Measurements from ENCODE around the gene TMEM208.
A peak's percentile ranks its signal among the peaks of the same experiment; 100 is the strongest.

Gene TMEM208

DNA sequence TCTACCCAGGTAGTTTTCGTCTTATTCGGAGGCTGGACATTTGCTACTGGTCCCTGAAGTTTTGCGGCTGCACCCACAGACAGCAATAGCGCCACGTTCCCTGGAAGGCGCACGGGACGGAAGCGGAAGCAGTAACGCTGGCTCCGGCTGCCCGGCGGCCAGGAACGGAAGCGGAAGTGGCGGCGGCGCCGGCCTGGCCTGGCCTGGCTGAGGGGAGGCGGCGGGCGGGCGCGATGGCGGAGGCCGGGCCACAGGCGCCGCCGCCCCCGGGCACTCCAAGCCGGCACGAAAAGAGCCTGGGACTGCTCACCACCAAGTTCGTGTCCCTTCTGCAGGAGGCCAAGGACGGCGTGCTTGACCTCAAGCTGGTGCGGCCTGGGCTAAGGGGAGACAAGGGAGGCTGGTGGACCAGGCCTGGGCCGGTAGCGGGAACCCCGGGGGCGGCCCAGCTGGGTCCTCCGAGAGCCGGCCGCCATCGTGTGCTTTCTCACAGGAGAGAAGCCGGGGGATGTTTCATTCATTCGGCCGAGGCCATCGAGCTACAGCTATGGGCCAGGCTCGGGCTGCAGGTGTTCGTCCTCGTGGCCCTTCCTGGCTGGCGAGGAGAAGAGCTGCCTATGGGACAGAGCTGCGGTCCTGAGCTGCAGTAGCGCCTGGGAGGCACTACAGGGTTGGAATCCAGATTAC, 34.8 kb upstream of the TMEM208 start, which contains the start of gene E2F4:
Gene E2F4 (plus strand): TSS at position 161 of the 687 bp plus-strand sequence. CDS start 73 bp downstream, at position 234.
- peak; percentile 94 for DNase-seq (ENCODE audit: low spot score)

DNA sequence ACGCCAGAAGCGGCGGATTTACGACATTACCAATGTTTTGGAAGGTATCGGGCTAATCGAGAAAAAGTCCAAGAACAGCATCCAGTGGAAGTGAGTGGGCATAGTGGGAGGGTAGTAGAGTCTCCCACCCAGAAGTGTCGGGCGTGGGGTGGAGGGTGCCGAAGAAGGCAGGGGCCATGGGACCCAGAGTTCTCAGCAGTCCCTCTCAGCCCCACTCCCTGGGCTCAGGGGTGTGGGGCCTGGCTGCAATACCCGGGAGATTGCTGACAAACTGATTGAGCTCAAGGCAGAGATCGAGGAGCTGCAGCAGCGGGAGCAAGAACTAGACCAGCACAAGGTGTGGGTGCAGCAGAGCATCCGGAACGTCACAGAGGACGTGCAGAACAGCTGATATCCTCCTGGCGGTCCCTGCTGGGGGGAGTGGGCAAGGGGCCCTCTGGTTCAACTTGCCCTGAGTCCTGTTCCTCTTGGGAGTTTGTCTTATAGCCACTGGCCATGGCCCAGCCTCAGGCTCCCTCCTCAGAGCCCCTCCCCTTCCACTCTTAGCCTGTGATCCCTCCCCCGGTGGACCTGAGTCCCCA, 34.1 kb upstream of the TMEM208 start:
- peak; percentile 62 for DNase-seq (ENCODE audit: low spot score)

DNA sequence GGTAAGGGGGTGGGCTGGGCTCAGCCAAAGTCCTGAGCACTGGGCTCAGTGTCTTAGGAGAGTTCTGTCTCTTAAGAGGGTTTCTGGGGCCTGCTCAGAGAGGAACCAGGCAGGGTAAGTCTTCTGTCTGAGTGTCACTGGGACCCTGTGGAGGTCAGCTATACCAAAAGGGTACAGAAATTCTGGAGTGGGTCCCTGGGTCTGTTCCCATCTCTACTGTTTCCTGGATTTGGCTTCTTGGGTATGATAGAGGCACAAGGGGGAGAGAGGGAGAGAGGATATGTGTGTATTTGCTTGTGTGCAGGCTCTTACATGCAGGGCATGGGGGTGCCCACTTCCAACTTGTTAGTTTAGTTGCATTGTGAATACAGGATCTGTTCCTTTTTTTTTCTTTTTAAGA, 33.4 kb upstream of the TMEM208 start:
- peak; percentile 59 for DNase-seq (ENCODE audit: low spot score)

GRCh38 chr16:67194260-67194659, 32.7 kb upstream of the TMEM208 start:
- DNase-seq (ENCODE audit: low spot score), result peak; percentile 89

GRCh38 chr16:67195676-67196075, 31.3 kb upstream of the TMEM208 start:
- peak; percentile 41 for DNase-seq (ENCODE audit: low spot score)

- peak; percentile 35 for DNase-seq (ENCODE audit: low spot score)
Observed at GRCh38 chr16:67196881-67197280, 30.0 kb upstream of the TMEM208 start.

GRCh38 chr16:67197704-67198103, 29.2 kb upstream of the TMEM208 start:
- no peak for DNase-seq (ENCODE audit: low spot score)

DNA sequence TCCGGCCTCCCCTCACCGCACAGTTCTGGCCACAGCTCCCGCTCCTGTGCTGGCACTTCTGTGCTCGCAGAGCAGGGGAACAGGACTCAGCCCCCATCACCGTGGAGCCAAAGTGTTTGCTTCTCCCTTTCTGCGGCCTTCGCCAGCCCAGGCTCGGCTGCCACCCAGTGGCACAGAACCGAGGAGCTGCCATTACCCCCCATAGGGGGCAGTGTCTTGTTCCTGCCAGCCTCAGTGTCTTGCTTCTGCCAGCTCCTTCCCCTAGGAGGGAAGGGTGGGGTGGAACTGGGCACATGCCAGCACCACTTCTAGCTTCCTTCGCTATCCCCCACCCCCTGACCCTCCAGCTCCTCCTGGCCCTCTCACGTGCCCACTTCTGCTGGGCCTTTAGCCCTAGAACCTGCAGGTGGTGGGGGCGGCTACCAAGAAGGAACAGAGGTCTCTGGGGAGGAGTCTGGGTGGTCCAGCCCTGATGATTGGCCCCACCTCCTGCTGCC, 28.6 kb upstream of the TMEM208 start:
- DNase-seq (ENCODE audit: low spot score), result peak; percentile 80

GRCh38 chr16:67199011-67199807, 27.7 kb upstream of the TMEM208 start, which contains the start of gene ELMO3:
Gene ELMO3, plus strand, starts transcription at chr16:67199131. Its CDS starts 196 bp downstream, at chr16:67199327.
- no peak for DNase-seq (ENCODE audit: low spot score)

DNA sequence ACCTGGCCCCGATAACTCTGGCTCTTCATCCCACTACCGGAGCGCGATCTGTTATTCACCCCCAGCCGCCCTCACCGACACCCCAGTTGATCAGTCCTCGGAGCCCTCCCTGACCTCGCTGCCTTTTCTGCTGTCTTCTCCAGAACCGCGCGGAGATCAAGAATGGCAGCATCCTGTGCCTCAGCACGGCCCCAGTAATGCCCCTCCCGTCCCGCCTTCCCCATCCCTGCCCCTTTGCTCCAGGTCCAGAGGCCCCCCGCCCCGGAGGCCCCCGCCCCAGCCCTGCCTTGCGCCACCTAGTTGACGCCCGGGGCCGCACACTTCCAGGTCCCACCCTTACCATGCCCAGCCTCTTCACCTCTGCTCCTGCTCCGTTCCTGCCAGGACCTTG, 27.1 kb upstream of the TMEM208 start:
- DNase-seq (ENCODE audit: low spot score), result no peak

GRCh38 chr16:67200491-67200890, 26.4 kb upstream of the TMEM208 start:
- DNase-seq (ENCODE audit: low spot score), result no peak

GRCh38 chr16:67201411-67202345, 25.3 kb upstream of the TMEM208 start:
- no peak for DNase-seq (ENCODE audit: low spot score)

GRCh38 chr16:67202426-67202825, 24.5 kb upstream of the TMEM208 start:
- DNase-seq (ENCODE audit: low spot score), result no peak

DNA sequence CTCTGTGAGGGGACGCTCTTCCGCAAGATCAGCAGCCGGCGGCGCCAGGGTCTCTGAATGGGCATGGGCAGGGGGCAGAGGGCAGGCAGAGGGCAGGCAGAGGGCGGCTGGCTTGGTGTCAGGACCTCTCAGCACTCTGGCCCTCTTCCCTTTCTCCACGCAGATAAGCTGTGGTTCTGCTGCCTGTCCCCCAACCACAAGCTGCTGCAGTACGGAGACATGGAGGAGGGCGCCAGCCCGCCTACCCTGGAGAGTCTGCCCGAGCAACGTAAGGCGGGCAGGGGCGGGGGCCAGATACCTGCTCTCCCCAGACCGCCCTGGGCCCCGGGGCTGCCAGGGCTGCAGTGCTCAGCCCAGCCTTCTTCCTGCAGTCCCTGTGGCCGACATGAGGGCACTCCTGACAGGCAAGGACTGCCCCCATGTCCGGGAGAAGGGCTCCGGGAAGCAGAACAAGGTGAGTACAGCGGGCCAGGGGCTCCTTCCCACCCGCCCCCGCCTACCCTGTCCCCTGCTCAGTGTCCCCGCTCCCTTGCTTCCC, 23.9 kb upstream of the TMEM208 start:
- no peak for DNase-seq (ENCODE audit: low spot score)

- no peak for DNase-seq (ENCODE audit: low spot score)
Observed at GRCh38 chr16:67204076-67204475, 22.9 kb upstream of the TMEM208 start.

- DNase-seq (ENCODE audit: low spot score), result no peak
Observed at GRCh38 chr16:67206129-67206837, 20.6 kb upstream of the TMEM208 start.

DNA sequence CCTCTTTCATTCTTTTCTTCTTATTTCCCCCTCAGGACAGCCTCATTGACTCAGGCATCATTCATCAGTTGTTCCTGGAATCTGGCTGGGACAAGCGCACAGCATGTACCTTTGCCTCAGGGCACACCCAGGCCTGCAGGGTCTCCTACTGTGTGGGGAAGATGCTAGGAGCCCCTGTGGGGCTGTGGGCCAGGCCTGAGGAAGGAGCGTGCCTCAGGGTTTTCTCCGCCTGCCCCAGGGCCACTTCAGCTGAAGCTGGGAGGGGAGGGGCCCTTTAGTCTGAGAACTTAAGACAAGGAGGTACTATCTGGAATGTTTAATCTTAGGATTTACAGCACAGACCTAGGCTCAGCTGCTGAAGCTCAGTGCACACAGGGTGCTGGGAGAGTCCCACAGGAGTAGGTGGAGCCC, 20.1 kb upstream of the TMEM208 start:
- no peak for DNase-seq (ENCODE audit: low spot score)

DNA sequence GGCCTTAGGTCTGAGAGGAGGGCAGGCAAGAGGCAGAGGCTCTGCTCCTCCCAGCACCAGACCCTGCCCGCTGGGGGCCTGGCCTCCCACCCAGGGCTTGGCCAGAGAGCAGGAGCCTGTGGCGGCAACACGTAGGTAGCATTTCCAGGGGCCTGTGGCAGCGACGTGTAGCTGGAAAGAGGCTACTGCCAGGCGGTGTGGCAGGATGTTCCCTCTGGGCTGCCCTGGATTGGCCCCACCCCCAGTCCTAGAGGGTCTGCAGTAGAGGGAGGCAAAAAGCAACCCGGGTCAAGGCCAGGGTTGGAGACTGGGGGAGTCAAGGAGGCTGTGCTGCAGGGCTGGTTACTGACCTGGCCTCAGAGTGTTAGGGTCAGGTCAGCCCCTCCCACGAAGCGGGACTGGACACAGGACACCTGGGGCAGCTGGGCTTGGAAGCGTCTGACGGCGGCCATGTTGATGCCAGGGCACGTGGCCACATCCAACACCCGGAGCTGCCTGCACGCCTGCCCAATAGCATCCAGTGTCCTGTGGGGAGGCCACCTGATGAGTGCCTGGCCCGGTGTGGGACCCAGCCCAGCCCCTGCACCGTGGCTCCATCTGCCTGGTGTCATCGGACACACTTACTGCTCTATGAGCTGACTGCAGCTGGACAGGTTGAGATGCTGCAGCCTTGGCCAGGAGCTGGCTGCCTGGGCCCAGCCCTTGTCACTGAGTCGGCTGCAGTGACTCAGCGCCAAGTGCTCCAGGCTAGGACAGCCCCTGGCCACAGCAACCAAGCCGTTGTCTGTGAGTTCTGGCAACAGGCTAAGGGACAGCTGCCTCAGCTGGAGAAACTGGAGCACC, 19.5 kb upstream of the TMEM208 start:
- peak; percentile 63 for DNase-seq (ENCODE audit: low spot score)

DNA sequence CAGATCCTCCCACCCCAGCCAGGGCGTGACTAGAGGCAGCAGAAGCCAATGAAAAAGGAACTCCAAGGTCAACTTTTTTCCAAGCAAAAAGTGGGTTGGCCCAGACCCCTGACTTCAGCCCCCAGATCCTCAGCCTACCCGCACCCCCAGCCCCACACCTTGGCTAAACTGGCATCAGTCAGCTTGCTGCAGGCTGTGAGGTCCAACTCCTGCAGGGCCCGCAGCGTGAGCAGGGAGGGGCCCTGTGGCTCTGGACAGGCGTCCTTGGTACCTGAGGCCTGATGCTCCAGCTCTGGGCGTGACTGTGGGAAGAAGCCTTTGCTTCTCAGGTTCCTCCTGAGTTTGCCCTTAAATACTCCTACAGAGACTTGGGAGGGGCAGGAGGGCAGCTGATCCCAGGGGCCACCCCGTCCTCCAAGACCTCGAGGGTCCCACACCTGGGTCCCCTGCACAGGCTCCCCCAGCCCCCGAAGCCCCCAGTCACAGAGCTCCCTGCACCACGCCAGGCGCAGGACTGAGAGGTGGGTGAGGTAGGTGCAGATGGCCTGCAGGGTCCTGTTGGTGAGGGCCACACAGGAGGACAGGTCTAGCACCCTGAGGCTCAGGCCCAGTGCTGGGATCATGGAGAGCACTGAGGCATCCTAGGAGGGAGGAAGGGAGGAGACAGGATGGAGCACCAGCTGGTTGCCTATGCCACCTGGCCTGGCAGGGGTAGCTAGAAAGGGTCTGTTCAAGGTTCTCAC, 18.6 kb upstream of the TMEM208 start:
- DNase-seq (ENCODE audit: low spot score), result no peak

Data from hematopoietic multipotent progenitor cell treated with erythropoietin and hydrocortisone succinate and interleukin-3 and kit ligand, for 17 days (in vitro differentiated cells).